ENCODE data around the gene CD48. TPM values are rescaled to one million over a fixed set of nuclear protein-coding genes. Genes with fewer than 3 reads are reported as not detected.
A peak's percentile ranks its signal among the peaks of the same experiment; 100 is the strongest.

The CD48 gene
- total RNA-seq, 6 donors from 2014 or later, result 9.4 to 32.1 (median 16.3) TPM

DNA sequence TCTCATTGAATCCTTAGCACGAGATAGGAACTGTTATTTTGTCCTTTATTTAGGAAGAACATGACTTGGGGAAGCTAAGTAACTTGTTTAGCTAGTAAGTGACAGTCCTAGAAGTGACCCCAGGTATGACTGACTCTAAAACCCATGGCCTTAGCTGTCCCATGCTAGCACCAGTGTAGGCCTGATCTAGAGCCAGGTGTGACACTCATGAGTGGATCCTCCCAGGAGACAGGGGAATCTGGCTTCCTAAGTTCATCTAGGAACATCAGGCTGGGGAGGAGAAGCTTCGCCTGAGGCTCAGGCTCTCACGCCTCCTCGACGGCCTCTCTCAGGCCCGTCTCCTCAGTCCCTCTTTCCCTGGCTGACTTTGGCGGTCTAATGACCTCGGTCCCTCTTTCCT is 31.2 kb downstream of the CD48 start:
- ATAC-seq (ENCODE audit: low FRiP score in 2 of 2) (no peak), DNase-seq (no peak)
- peaks cover 0 to 5% (median 0%) of the 10 kb centered on the region in 4 donors for H3K36me3 ChIP-seq
- TF ChIP-seq, protein P1, sequence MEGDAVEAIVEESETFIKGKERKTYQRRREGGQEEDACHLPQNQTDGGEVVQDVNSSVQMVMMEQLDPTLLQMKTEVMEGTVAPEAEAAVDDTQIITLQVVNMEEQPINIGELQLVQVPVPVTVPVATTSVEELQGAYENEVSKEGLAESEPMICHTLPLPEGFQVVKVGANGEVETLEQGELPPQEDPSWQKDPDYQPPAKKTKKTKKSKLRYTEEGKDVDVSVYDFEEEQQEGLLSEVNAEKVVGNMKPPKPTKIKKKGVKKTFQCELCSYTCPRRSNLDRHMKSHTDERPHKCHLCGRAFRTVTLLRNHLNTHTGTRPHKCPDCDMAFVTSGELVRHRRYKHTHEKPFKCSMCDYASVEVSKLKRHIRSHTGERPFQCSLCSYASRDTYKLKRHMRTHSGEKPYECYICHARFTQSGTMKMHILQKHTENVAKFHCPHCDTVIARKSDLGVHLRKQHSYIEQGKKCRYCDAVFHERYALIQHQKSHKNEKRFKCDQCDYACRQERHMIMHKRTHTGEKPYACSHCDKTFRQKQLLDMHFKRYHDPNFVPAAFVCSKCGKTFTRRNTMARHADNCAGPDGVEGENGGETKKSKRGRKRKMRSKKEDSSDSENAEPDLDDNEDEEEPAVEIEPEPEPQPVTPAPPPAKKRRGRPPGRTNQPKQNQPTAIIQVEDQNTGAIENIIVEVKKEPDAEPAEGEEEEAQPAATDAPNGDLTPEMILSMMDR (IDR thresholded peaks at IDR 0.05), result no peak
- no peak for TF ChIP-seq POLR2AphosphoS5 (IDR thresholded peaks at IDR 0.05)
- TF ChIP-seq EP300 (IDR thresholded peaks at IDR 0.05), result no peak
- no peak for TF ChIP-seq POLR2A (IDR thresholded peaks at IDR 0.05)
- no peak overlapping the region for H3K27ac ChIP-seq
- H3K4me1 ChIP-seq, result peaks cover 5 to 14% (median 7%) of the 10 kb centered on the region in 4 donors
- WGBS, 2 donors, result 95 to 97% methylated on average over 8 of the region's 8 CpGs
- no peaks in the 10 kb centered on the region for H3K9me3 ChIP-seq
- H3K27me3 ChIP-seq, result no peaks in the 10 kb centered on the region
- H3K4me3 ChIP-seq, result no peak overlapping the region

DNA sequence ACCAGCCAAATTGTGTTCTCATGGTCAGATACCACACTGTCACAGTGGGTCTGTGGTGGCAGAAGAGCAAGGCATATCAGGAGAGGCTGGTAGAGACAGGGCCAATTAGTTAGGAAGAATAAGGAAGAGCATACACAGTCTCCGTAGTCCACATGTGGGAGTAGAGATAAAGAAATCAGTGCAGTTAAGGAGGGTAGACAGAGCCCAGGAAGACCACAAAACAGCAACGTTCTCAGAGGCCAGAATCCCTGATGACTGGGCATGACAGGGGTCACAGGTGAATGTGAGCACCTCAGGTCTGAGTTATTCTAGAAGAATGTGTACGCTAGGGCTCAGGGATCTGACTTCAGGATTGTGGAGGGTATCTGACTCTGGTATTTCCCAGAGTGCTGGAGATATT is 31.7 kb downstream of the CD48 start:
- 77 to 78% methylated on average over 3 of the region's 3 CpGs for WGBS, 2 donors
- peaks cover 0 to 5% (median 0%) of the 10 kb centered on the region in 4 donors for H3K36me3 ChIP-seq
- TF ChIP-seq POLR2A (IDR thresholded peaks at IDR 0.05) (no peak), POLR2AphosphoS5 (IDR thresholded peaks at IDR 0.05) (no peak)

GRCh38 chr1:160676869-160677597 is 34.6 kb downstream of the CD48 start:
- peaks cover 0 to 5% (median 0%) of the 10 kb centered on the region in 4 donors for H3K36me3 ChIP-seq
- H3K4me1 ChIP-seq, result peaks cover 4 to 20% (median 14%) of the 10 kb centered on the region in 4 donors
- no peak overlapping the region for H3K27ac ChIP-seq
- ATAC-seq (ENCODE audit: low FRiP score in 2 of 2) (no peak), DNase-seq (no peak)
- TF ChIP-seq, protein P1 (IDR thresholded peaks at IDR 0.05), result no peak
- TF ChIP-seq POLR2AphosphoS5 (IDR thresholded peaks at IDR 0.05), result no peak
- no peak for TF ChIP-seq EP300 (IDR thresholded peaks at IDR 0.05)
- no peak for TF ChIP-seq POLR2A (IDR thresholded peaks at IDR 0.05)
- no peaks in the 10 kb centered on the region for H3K27me3 ChIP-seq
- H3K4me3 ChIP-seq, result no peak overlapping the region
- H3K9me3 ChIP-seq, result no peaks in the 10 kb centered on the region
- 76 to 86% methylated on average over 13 of the region's 13 CpGs for WGBS, 2 donors

More for the DNA sequence above, 31.7 kb downstream of the CD48 start:
- DNase-seq (no peak), ATAC-seq (ENCODE audit: low FRiP score in 2 of 2) (no peak)
- no peaks in the 10 kb centered on the region for H3K27me3 ChIP-seq
- no peaks in the 10 kb centered on the region for H3K9me3 ChIP-seq
- H3K4me1 ChIP-seq, result peaks cover 10 to 14% (median 11%) of the 10 kb centered on the region in 4 donors
- H3K4me3 ChIP-seq, result no peak overlapping the region
- H3K27ac ChIP-seq, result no peak overlapping the region

DNA sequence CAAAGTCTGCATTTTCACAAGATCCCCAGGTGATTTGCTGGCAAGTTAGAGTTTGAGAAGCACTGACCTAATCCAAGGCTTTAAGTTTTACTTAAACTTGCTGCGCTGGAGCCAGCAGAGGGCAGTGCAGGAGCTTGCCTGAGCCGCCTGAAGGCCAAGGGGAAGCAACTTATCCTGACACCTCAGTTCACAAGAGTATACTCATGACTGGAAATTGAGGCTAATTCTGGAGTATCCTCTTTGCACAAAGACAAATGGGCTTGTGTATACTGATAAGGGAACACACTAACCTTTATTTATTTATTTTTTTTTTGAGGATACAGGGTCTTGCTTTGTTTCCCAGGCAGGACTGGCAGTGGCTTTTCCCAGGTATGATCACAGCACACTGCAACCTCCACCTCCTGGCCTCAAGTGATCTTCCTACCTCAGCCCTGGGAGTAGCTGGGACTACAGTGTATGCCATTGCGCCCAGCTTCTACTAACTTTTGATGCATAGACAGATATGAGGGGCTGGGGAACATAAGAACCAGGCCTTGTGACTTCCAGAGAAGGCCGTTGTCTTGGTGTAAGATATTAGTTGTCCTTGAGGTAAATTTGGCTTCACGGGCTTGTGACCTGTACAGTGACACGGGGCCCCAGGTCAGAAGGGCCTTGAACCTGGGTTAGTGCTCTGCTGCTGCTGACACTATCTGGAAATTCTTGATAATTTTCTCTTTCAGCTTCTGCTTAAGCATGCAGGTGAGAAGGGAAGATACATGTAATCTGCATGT is 35.8 kb downstream of the CD48 start:
- Histone ChIP-seq H3K9me3 (no peaks in the 10 kb centered on the region), H3K27me3 (no peaks in the 10 kb centered on the region), H3K4me1 (peaks cover 0 to 20% (median 14%) of the 10 kb centered on the region in 4 donors), H3K27ac (peak overlapping the region in 2 of 4 donors; percentile 33 to 40), H3K36me3 (peaks cover 0 to 5% (median 0%) of the 10 kb centered on the region in 4 donors), H3K4me3 (no peak overlapping the region)
- no peak for TF ChIP-seq EP300 (IDR thresholded peaks at IDR 0.05)
- no peak for TF ChIP-seq POLR2A (IDR thresholded peaks at IDR 0.05)
- TF ChIP-seq, protein P1 (IDR thresholded peaks at IDR 0.05), result peak; percentile 55 to 61 (median 57)
- WGBS, 2 donors, result 54 to 58% methylated on average over 6 of the region's 6 CpGs
- DNase-seq (peak; percentile 11 to 85), ATAC-seq (ENCODE audit: low FRiP score in 2 of 2) (peak; percentile 85 to 86)

- Histone ChIP-seq H3K36me3 (peaks cover 0 to 5% (median 0%) of the 10 kb centered on the region in 4 donors), H3K9me3 (no peaks in the 10 kb centered on the region), H3K4me1 (peaks cover 0 to 20% (median 14%) of the 10 kb centered on the region in 4 donors), H3K27me3 (no peaks in the 10 kb centered on the region), H3K4me3 (peak overlapping the region in 1 of 4 donors; percentile 23), H3K27ac (peak overlapping the region in 1 of 4 donors; percentile 48)
- 69 to 72% methylated on average over 2 of the region's 2 CpGs for WGBS, 2 donors
- TF ChIP-seq EP300 (IDR thresholded peaks at IDR 0.05) (no peak), POLR2A (IDR thresholded peaks at IDR 0.05) (no peak), POLR2AphosphoS5 (IDR thresholded peaks at IDR 0.05) (no peak)
- TF ChIP-seq, protein P1 (IDR thresholded peaks at IDR 0.05), result no peak
- DNase-seq, result no peak
- no peak for ATAC-seq (ENCODE audit: low FRiP score in 2 of 2)
These were observed 37.2 kb downstream of the CD48 start for GRCh38 chr1:160674415-160674814.

All from upper lobe of left lung (tissue), 6 donors.